Tibial artery (tissue), 4 donors: Measurements from ENCODE around the gene SIGLEC8.

Source experiments
- DNase-seq, 2 donors: peaks; one replicate each; pipeline ENCODE4 v3.0.0-alpha.2; 2019
- H3K27ac ChIP-seq, 2 donors: fragments of 200-600 bp; sonication (generic) in 1 of 2; 1 replicate in 1 of 2; 2 replicates in 1 of 2; pipeline ENCODE4 v1.5.1; 2018 to 2019; ENCODE audit warnings: mild to moderate bottlenecking in 1 of 2
- H3K27me3 ChIP-seq, 2 donors: fragments of 200-600 bp; sonication (generic) in 1 of 2; one replicate each; pipeline versions ENCODE4 v1.5.1 to v1.6.0; 2016 to 2019
- H3K36me3 ChIP-seq, 3 donors: fragments of 200-600 bp; sonication (generic) in 2 of 3; one replicate each; pipeline ENCODE4 v1.5.1; 2016 to 2019; ENCODE audit warnings: mild to moderate bottlenecking in 2 of 3
- H3K4me1 ChIP-seq, 4 donors: fragments of 200-600 bp; sonication (generic) in 2 of 4; 1 replicate in 3 of 4; 2 replicates in 1 of 4; pipeline ENCODE4 v1.5.1; 2016 to 2019
- H3K4me3 ChIP-seq, 2 donors: fragments of 200-600 bp; sonication (generic) in 1 of 2; 1 replicate in 1 of 2; 2 replicates in 1 of 2; pipeline ENCODE4 v1.5.1; 2018 to 2019; ENCODE audit warnings: mild to moderate bottlenecking in 2 of 2
- H3K9me3 ChIP-seq, 3 donors: fragments of 200-600 bp; sonication (generic) in 1 of 3; one replicate each; pipeline ENCODE4 v1.5.1; 2016 to 2019
- CTCF ChIP-seq, 2 experiments: fragments of 200-600 bp in 1 of 2; fragments of 450-650 bp in 1 of 2; IDR thresholded peaks; one replicate each; pipeline ENCODE4 v1.5.1; 2017 to 2019; ENCODE audit warnings: antibody characterized with exemption in 2 of 2, mild to moderate bottlenecking in 1 of 2, moderate library complexity in 1 of 2
- intact Hi-C: fragments of 100-400 bp; cut with DNase I; formaldehyde crosslinking; loops from one replicate; pipeline ENCODE4 v1.15.0; 2023; ENCODE audit warnings: low total_unique reads

Gene SIGLEC8

GRCh38 chr19:51458051-51458645, at the start of gene SIGLEC8:
Gene SIGLEC8 (minus strand): TSS chr19:51458454. CDS start chr19:51458387, 67 bp downstream.
- intact Hi-C loops = no loop called here
- H3K36me3 ChIP-seq = no peaks in the 10 kb centered on the region
- H3K27me3 ChIP-seq = peaks cover 0 to 51% of the 10 kb centered on the region in 2 donors
- H3K27ac ChIP-seq = no peak within 1 kb of the TSS
- H3K9me3 ChIP-seq = no peaks in the 10 kb centered on the region
- TF ChIP-seq CTCF (IDR thresholded peaks at IDR 0.05) = no peak
- H3K4me1 ChIP-seq = no peaks in the 10 kb centered on the region
- DNase-seq = no peak
- H3K4me3 ChIP-seq = no peak within 1 kb of the TSS

DNA sequence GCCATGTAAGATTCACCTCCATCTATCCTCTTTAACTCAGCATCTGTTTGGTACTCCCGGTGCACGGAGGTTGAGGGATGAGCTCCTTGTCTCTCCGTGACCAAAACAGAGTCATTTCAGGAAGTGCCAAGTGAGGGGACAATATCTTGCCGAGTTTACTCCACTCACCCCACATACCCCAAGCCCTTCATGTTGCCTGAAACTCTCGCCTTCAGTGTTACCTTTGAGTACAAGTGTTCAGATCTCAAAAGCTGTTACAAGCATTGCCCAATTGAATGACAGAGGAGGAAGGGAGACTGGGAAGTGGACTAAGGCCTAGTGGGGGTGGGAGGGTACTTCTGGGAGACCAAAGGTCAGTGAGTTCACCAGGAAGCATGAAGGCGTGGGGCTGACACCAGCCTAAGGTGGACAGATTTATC, 49.4 kb upstream of the SIGLEC8 start:
- H3K4me3 ChIP-seq = no peak overlapping the region
- DNase-seq = no peak
- peaks cover 0 to 7% of the 10 kb centered on the region in 2 donors for H3K27me3 ChIP-seq
- no peak overlapping the region for H3K27ac ChIP-seq
- H3K36me3 ChIP-seq = no peaks in the 10 kb centered on the region
- TF ChIP-seq CTCF (IDR thresholded peaks at IDR 0.05) = no peak
- intact Hi-C loops = no loop called here
- no peaks in the 10 kb centered on the region for H3K4me1 ChIP-seq
- peaks cover 0 to 3% (median 0%) of the 10 kb centered on the region in 3 donors for H3K9me3 ChIP-seq

DNA sequence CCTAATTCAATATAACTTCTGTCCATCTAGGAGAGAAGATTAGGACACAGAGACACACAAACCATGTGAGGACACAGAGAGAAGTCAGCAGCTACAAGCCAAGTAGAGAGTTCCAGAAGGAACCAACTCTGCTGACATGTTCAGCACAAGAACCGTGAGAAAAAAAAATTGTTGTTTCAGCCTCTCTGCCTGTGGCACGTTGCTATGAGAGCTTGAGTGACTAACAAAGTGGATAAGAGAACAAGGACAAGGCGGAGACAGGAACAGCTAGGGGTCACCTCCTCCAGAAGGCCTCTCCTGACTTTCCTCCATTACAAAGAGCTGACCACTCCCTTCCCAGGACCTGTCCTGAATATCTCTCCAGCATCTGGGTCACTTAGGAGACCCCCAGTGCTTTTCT, 48.9 kb upstream of the SIGLEC8 start:
- DNase-seq = no peak

GRCh38 chr19:51505904-51506303, 47.6 kb upstream of the SIGLEC8 start:
- Histone ChIP-seq H3K9me3 (peaks cover 0 to 3% (median 0%) of the 10 kb centered on the region in 3 donors), H3K36me3 (no peaks in the 10 kb centered on the region), H3K27ac (no peak overlapping the region), H3K4me3 (no peak overlapping the region), H3K27me3 (peaks cover 0 to 7% of the 10 kb centered on the region in 2 donors), H3K4me1 (no peaks in the 10 kb centered on the region)
- TF ChIP-seq CTCF (IDR thresholded peaks at IDR 0.05) = no peak
- DNase-seq = no peak
- intact Hi-C loops = no loop called here

More for the DNA sequence above, 48.9 kb upstream of the SIGLEC8 start:
- no peaks in the 10 kb centered on the region for H3K4me1 ChIP-seq
- H3K9me3 ChIP-seq = peaks cover 0 to 3% (median 0%) of the 10 kb centered on the region in 3 donors
- no peak for TF ChIP-seq CTCF (IDR thresholded peaks at IDR 0.05)
- intact Hi-C loops = no loop called here
- no peaks in the 10 kb centered on the region for H3K36me3 ChIP-seq
- peaks cover 0 to 7% of the 10 kb centered on the region in 2 donors for H3K27me3 ChIP-seq
- H3K27ac ChIP-seq = no peak overlapping the region
- H3K4me3 ChIP-seq = no peak overlapping the region

DNA sequence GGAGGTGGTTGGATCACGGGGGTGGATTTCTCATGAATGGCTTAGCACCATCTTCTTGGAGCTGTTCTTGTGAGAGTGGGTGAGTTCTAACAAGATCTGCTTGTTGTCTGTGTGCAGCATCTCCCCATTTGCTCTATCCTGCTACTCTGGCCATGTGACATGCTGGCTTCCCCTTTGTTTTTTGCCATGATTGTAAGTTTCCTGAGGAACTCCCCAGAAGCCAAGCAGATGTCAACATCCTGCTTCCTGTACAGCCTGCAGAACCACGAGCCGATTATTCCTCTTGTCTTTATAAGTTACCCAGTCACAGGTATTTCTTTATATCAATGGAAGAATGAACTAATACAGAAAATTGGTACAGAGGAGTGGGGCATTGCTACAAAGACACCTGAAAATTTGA, 45.6 kb upstream of the SIGLEC8 start:
- intact Hi-C loops = no loop called here
- H3K36me3 ChIP-seq = no peaks in the 10 kb centered on the region
- TF ChIP-seq CTCF (IDR thresholded peaks at IDR 0.05) = no peak

More for the DNA sequence above, 45.6 kb upstream of the SIGLEC8 start:
- Histone ChIP-seq H3K4me3 (no peak overlapping the region), H3K4me1 (no peaks in the 10 kb centered on the region), H3K27me3 (peaks cover 0 to 17% of the 10 kb centered on the region in 2 donors), H3K27ac (no peak overlapping the region), H3K9me3 (peaks cover 0 to 3% (median 0%) of the 10 kb centered on the region in 3 donors)
- DNase-seq = no peak
